HFFc6 (cell line): Measurements from ENCODE around the gene SEPTIN5. TPM values are rescaled to one million over a fixed set of nuclear protein-coding genes. Genes with fewer than 3 reads are reported as not detected.

Experiments used
- DNase-seq: peaks from one replicate; pipeline ENCODE4 v3.0.0-alpha.2; 2018
- H3K27ac Mint-ChIP-seq: 2 replicates; pipeline ENCODE4 v1.8.0; 2020; ENCODE audit warnings: mild to moderate bottlenecking, mixed read lengths
- H3K27me3 Mint-ChIP-seq: 2 replicates; pipeline ENCODE4 v1.8.0; 2021; ENCODE audit warnings: mild to moderate bottlenecking, moderate library complexity, mixed read lengths; ENCODE audit not compliant: insufficient read depth
- H3K36me3 Mint-ChIP-seq: 2 replicates; pipeline ENCODE4 v1.8.0; 2021; ENCODE audit warnings: low read depth, mixed read lengths
- H3K4me1 Mint-ChIP-seq: 2 replicates; pipeline ENCODE4 v1.8.0; 2020; ENCODE audit warnings: low read depth, mixed read lengths
- H3K4me3 Mint-ChIP-seq: 2 replicates; pipeline ENCODE4 v1.8.0; 2020; ENCODE audit warnings: mild to moderate bottlenecking, moderate library complexity, mixed read lengths
- H3K9me3 Mint-ChIP-seq: 2 replicates; pipeline ENCODE4 v1.8.0; 2020; ENCODE audit warnings: mild to moderate bottlenecking, mixed read lengths
- total RNA-seq, 6 experiments: library from RNA; stranded (reverse); fragmentation: NEBNext Ultra II Directional; extraction: Animal tissue kit (Norgen Biotek cat#: 25700); gene quantifications; 2 replicates in 1 of 6; 3 replicates in 5 of 6; pipeline ENCODE4 v1.2.3, GENCODE V29; 2021
- TF ChIP-seq, protein P1 (sequence below): fragments of 200-600 bp; sonication (generic); IDR thresholded peaks from 2 replicates; pipeline ENCODE4 v1.5.0; 2021; ENCODE audit warnings: antibody characterized with exemption, mild to moderate bottlenecking

Gene SEPTIN5
- total RNA-seq, 6 experiments from 2014 or later = 4.9 to 13.7 (median 6.5) TPM

DNA sequence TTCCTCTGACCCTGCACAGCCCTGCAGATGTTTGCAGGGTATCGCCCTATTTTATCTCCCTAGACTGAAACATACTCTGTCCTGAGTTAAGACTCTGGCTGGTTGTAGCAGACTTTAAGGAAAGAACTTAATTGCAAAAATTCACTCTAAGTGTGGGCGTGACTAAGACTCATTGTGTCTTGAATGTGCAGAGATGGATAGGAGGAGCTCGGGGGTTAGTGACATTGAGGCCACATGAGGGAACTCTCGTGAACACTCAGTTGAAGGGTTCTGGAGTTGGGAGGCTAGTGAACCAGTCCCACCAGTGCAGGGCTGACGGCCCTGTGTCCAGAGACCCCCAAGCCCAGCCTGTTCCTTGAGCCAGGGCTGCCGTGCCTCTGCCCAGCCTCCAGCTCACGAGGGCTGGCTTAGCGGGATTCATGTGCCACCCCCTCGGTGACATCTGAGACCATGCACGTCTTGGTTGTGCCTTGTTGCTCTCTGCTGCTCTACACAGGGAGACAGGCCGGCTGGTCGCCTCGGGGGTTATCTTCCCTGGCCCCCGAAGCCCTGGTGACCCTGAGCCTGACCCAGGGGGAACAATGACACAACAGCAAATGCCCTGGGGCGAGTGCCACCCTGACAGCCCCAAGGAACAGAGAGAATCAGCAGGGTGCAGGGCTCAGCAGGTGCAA is 34.8 kb downstream of the SEPTIN5 start:
- no peak for DNase-seq
- Mint-ChIP-seq H3K9me3 (no peaks in the 10 kb centered on the region), H3K4me1 (peaks cover 13% of the 10 kb centered on the region), H3K27me3 (peaks cover 15% of the 10 kb centered on the region), H3K4me3 (no peak overlapping the region), H3K27ac (no peak overlapping the region), H3K36me3 (no peaks in the 10 kb centered on the region)
- TF ChIP-seq, protein P1, sequence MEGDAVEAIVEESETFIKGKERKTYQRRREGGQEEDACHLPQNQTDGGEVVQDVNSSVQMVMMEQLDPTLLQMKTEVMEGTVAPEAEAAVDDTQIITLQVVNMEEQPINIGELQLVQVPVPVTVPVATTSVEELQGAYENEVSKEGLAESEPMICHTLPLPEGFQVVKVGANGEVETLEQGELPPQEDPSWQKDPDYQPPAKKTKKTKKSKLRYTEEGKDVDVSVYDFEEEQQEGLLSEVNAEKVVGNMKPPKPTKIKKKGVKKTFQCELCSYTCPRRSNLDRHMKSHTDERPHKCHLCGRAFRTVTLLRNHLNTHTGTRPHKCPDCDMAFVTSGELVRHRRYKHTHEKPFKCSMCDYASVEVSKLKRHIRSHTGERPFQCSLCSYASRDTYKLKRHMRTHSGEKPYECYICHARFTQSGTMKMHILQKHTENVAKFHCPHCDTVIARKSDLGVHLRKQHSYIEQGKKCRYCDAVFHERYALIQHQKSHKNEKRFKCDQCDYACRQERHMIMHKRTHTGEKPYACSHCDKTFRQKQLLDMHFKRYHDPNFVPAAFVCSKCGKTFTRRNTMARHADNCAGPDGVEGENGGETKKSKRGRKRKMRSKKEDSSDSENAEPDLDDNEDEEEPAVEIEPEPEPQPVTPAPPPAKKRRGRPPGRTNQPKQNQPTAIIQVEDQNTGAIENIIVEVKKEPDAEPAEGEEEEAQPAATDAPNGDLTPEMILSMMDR = no peak

DNA sequence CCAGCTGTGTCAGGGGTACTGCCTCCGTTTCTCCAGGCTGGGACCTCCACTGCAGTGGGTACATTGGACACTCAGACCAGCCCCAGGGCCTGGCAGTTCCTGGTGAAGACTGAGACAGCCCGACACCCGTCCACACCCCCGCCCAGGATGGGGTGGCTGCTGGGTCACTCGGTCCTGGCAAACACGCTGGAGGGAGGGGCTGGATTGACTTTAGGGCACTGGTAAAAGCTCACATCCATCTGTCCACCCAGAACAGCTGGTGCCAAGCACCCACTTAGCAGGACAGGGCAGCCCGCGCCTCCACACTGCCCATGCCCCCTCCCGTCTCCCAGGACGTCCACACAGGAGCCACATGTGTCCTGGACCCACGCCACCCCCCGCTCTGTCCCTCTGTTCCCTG is 35.6 kb downstream of the SEPTIN5 start:
- H3K27ac Mint-ChIP-seq = no peak overlapping the region
- TF ChIP-seq, protein P1 = no peak
- no peak for DNase-seq
- no peak overlapping the region for H3K4me3 Mint-ChIP-seq
- H3K9me3 Mint-ChIP-seq = no peaks in the 10 kb centered on the region
- H3K36me3 Mint-ChIP-seq = no peaks in the 10 kb centered on the region
- peaks cover 21% of the 10 kb centered on the region for H3K27me3 Mint-ChIP-seq
- H3K4me1 Mint-ChIP-seq = peaks cover 13% of the 10 kb centered on the region

DNA sequence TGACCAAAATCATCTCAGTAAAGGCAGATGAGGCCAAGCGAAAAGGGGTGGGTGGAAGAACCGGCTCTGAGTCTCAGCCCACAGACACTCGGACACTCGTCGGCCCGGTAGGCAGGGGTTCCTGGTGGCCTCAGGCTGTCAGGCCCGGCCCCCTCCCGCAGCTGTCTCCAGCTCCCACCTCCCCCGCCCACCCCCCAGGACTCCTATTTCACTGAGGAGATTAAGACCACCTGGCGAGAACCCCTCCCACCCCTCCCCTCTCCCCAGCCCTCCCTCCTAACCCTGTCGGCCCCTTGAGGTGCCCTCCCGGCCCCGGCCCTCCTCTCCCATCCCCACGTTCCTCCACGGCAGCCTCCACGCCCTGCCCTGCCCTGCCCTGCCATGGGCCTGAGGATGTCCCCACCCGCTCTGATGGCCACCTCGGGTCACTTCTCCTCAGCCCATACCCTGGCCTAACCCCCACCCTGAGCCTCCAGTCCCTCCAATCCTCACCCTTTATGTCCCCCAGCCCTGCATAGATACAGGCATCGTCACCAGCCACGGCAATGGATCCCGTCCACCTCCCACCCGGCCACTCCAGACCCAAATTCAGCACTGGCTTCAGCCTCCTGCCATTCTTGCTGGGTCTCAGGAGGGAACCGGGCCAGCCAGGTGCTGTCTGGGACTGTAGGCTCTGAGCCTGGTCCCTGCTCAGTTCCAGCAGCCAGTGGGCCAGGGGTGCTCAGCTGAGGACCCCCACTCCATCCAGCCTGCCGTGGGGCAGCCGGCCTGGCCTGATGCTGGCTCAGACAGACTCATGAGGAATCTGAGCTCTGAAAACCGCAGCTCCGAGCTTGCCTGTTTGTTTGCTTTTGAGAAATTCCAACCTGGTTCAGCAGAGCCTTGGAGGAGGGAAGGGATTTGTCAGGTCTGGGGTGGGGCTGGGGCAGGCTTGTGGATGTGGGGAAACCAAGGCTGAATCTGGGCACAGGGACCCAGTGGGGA is 36.5 kb downstream of the SEPTIN5 start:
- Mint-ChIP-seq H3K4me3 (no peak overlapping the region; the same call in 1 of the 2 replicates), H3K27ac (no peak overlapping the region), H3K9me3 (no peaks in the 10 kb centered on the region), H3K27me3 (peaks cover 27% of the 10 kb centered on the region), H3K36me3 (no peaks in the 10 kb centered on the region), H3K4me1 (peaks cover 13% of the 10 kb centered on the region)
- TF ChIP-seq, protein P1 = no peak
- DNase-seq = peak; percentile 36

DNA sequence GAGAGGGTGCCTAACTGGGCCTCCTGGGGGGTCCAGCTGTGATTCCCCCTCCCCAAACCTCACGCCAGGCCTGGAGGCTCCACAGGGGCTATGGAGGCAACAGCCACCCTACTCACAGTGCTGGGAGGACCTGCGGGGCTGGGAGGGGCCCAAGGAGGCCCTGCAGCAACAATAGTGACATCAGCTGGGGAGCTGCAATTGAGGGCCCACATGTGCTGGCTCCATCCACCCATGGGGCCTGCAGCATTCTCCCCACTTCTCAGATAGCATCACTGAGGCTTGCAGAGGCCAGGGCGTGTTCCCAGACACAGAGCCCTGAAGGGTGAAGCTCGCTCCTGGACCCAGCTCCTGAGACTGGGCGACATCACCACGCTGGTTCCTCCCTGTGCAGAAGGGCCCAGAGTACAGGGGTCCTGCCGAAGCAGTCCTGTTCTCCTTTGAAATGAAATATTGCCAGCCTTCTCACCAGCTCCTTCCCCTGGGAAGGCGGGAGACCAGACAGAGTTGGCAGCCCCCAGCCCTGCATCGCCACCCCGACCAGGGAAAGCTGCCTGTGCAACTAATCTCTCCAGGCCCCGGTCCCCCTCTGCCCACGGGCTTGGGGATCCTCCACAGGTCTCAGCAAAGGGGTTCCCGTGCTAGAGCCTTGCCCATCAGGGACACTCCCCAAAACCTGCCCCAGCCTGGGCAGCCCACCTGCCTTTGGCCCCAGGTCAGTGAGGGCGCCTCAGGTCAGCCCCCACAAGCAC is 37.4 kb downstream of the SEPTIN5 start:
- Mint-ChIP-seq H3K27ac (no peak overlapping the region), H3K27me3 (peaks cover 31% of the 10 kb centered on the region), H3K4me3 (no peak overlapping the region; the same call in 1 of the 2 replicates), H3K4me1 (peaks cover 13% of the 10 kb centered on the region), H3K36me3 (no peaks in the 10 kb centered on the region), H3K9me3 (no peaks in the 10 kb centered on the region)
- TF ChIP-seq, protein P1 = no peak
- no peak for DNase-seq

DNA sequence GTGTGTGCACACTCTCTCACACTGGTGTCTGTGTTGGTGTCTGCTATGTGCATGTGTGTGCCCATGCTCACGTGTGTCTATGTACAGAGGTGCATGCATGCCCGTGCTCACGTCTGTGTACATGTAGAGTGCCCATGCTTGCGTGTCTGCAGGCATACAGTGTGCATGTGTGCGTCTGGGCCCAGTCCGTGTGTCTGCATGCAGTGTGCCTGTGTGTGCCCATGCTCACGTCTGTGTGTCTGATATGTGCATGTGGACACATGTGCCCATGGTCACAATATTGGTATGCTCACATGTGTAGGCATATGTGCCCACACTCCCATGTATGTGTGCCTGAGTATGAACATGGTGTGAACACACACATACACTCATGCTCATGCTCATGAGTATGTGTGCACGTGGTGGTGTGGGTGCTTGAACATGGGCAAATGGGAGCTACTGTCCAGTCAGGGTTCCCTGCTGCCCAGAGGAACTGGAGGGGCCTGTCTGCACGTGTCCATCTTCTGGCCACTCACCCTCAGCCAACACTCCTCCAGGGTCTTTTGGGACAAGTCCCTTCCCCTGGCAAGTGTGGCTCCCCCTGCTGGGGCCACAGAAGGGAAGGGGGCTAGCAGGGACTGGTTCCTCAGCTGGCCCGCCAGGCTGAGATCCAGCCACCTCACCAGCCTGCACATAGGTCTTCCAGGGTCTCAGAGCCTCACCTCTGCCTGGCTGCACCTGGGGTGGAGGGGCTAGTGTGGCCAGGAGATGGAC is 39.0 kb downstream of the SEPTIN5 start:
- no peak for DNase-seq
- TF ChIP-seq, protein P1 = peak; percentile 49
- Mint-ChIP-seq H3K27me3 (peaks cover 40% of the 10 kb centered on the region), H3K27ac (no peak overlapping the region), H3K4me3 (no peak overlapping the region), H3K9me3 (no peaks in the 10 kb centered on the region), H3K4me1 (peaks cover 13% of the 10 kb centered on the region), H3K36me3 (no peaks in the 10 kb centered on the region)
